Measurements from ENCODE around the gene RAPH1.

RAPH1 gene

GRCh38 chr2:203476881-203477280 lies 58.2 kb downstream of the RAPH1 start:
- Mint-ChIP-seq H3K4me1 (no peaks in the 10 kb centered on the region), H3K36me3 (no peaks in the 10 kb centered on the region), H3K27me3 (peaks cover 11% of the 10 kb centered on the region), H3K9me3 (no peaks in the 10 kb centered on the region), H3K4me3 (no peak overlapping the region), H3K27ac (no peak overlapping the region)
- no peak for ATAC-seq

- no peak overlapping the region for H3K27ac Mint-ChIP-seq
- H3K36me3 Mint-ChIP-seq, result no peaks in the 10 kb centered on the region
- ATAC-seq, result no peak
- no peak overlapping the region for H3K4me3 Mint-ChIP-seq
- H3K9me3 Mint-ChIP-seq, result no peaks in the 10 kb centered on the region
- peaks cover 7% of the 10 kb centered on the region for H3K27me3 Mint-ChIP-seq
- H3K4me1 Mint-ChIP-seq, result no peaks in the 10 kb centered on the region
These were observed 63.8 kb downstream of the RAPH1 start for GRCh38 chr2:203471323-203471722.

GRCh38 chr2:203470371-203470770 lies 64.7 kb downstream of the RAPH1 start:
- no peaks in the 10 kb centered on the region for H3K9me3 Mint-ChIP-seq
- H3K36me3 Mint-ChIP-seq, result no peaks in the 10 kb centered on the region
- H3K27me3 Mint-ChIP-seq, result peaks cover 16% of the 10 kb centered on the region
- no peaks in the 10 kb centered on the region for H3K4me1 Mint-ChIP-seq
- H3K4me3 Mint-ChIP-seq, result no peak overlapping the region
- no peak overlapping the region for H3K27ac Mint-ChIP-seq
- ATAC-seq, result no peak

GRCh38 chr2:203469546-203469945 lies 65.6 kb downstream of the RAPH1 start:
- no peaks in the 10 kb centered on the region for H3K9me3 Mint-ChIP-seq
- no peaks in the 10 kb centered on the region for H3K4me1 Mint-ChIP-seq
- no peak overlapping the region for H3K27ac Mint-ChIP-seq
- no peak overlapping the region for H3K4me3 Mint-ChIP-seq
- H3K36me3 Mint-ChIP-seq, result no peaks in the 10 kb centered on the region
- H3K27me3 Mint-ChIP-seq, result peaks cover 22% of the 10 kb centered on the region
- ATAC-seq, result no peak

- H3K36me3 Mint-ChIP-seq, result no peaks in the 10 kb centered on the region
- no peaks in the 10 kb centered on the region for H3K4me1 Mint-ChIP-seq
- no peak for ATAC-seq
- no peak overlapping the region for H3K4me3 Mint-ChIP-seq
- H3K27me3 Mint-ChIP-seq, result peaks cover 22% of the 10 kb centered on the region
- H3K9me3 Mint-ChIP-seq, result no peaks in the 10 kb centered on the region
- H3K27ac Mint-ChIP-seq, result no peak overlapping the region
These were observed 71.8 kb downstream of the RAPH1 start for GRCh38 chr2:203463266-203463678.

GRCh38 chr2:203462308-203462707 lies 72.8 kb downstream of the RAPH1 start:
- H3K9me3 Mint-ChIP-seq, result no peaks in the 10 kb centered on the region
- no peaks in the 10 kb centered on the region for H3K36me3 Mint-ChIP-seq
- H3K4me1 Mint-ChIP-seq, result no peaks in the 10 kb centered on the region
- no peak overlapping the region for H3K4me3 Mint-ChIP-seq
- no peak for ATAC-seq
- peaks cover 22% of the 10 kb centered on the region for H3K27me3 Mint-ChIP-seq
- H3K27ac Mint-ChIP-seq, result no peak overlapping the region

GRCh38 chr2:203461746-203462145 lies 73.4 kb downstream of the RAPH1 start:
- peaks cover 20% of the 10 kb centered on the region for H3K27me3 Mint-ChIP-seq
- no peak for ATAC-seq
- H3K4me3 Mint-ChIP-seq, result no peak overlapping the region
- H3K4me1 Mint-ChIP-seq, result no peaks in the 10 kb centered on the region
- no peaks in the 10 kb centered on the region for H3K36me3 Mint-ChIP-seq
- H3K9me3 Mint-ChIP-seq, result no peaks in the 10 kb centered on the region
- no peak overlapping the region for H3K27ac Mint-ChIP-seq

GRCh38 chr2:203455209-203455608 lies 79.9 kb downstream of the RAPH1 start:
- H3K9me3 Mint-ChIP-seq, result no peaks in the 10 kb centered on the region
- no peak for ATAC-seq
- no peak overlapping the region for H3K4me3 Mint-ChIP-seq
- no peaks in the 10 kb centered on the region for H3K36me3 Mint-ChIP-seq
- H3K27ac Mint-ChIP-seq, result no peak overlapping the region
- no peaks in the 10 kb centered on the region for H3K27me3 Mint-ChIP-seq
- no peaks in the 10 kb centered on the region for H3K4me1 Mint-ChIP-seq

GRCh38 chr2:203453858-203454451 lies 81.1 kb downstream of the RAPH1 start:
- Mint-ChIP-seq H3K27me3 (no peaks in the 10 kb centered on the region), H3K27ac (no peak overlapping the region), H3K4me1 (no peaks in the 10 kb centered on the region), H3K36me3 (no peaks in the 10 kb centered on the region), H3K9me3 (no peaks in the 10 kb centered on the region), H3K4me3 (no peak overlapping the region)
- ATAC-seq, result peak; percentile 47

- Mint-ChIP-seq H3K36me3 (no peaks in the 10 kb centered on the region), H3K4me1 (no peaks in the 10 kb centered on the region), H3K9me3 (no peaks in the 10 kb centered on the region), H3K27ac (no peak overlapping the region), H3K4me3 (no peak overlapping the region), H3K27me3 (no peaks in the 10 kb centered on the region)
- ATAC-seq, result no peak
These were observed 83.4 kb downstream of the RAPH1 start for GRCh38 chr2:203451689-203452088.

GRCh38 chr2:203451011-203451410 lies 84.1 kb downstream of the RAPH1 start:
- no peaks in the 10 kb centered on the region for H3K27me3 Mint-ChIP-seq
- no peak for ATAC-seq
- no peaks in the 10 kb centered on the region for H3K9me3 Mint-ChIP-seq
- no peaks in the 10 kb centered on the region for H3K36me3 Mint-ChIP-seq
- H3K27ac Mint-ChIP-seq, result no peak overlapping the region
- H3K4me3 Mint-ChIP-seq, result no peak overlapping the region
- no peaks in the 10 kb centered on the region for H3K4me1 Mint-ChIP-seq

- Mint-ChIP-seq H3K27me3 (no peaks in the 10 kb centered on the region), H3K4me3 (no peak overlapping the region), H3K4me1 (no peaks in the 10 kb centered on the region), H3K9me3 (no peaks in the 10 kb centered on the region), H3K36me3 (no peaks in the 10 kb centered on the region), H3K27ac (no peak overlapping the region)
- no peak for ATAC-seq
These were observed 84.5 kb downstream of the RAPH1 start for GRCh38 chr2:203450561-203450960.

- no peaks in the 10 kb centered on the region for H3K36me3 Mint-ChIP-seq
- no peaks in the 10 kb centered on the region for H3K9me3 Mint-ChIP-seq
- H3K27me3 Mint-ChIP-seq, result no peaks in the 10 kb centered on the region
- ATAC-seq, result no peak
- H3K4me1 Mint-ChIP-seq, result no peaks in the 10 kb centered on the region
- H3K27ac Mint-ChIP-seq, result no peak overlapping the region
- H3K4me3 Mint-ChIP-seq, result no peak overlapping the region
These were observed 88.3 kb downstream of the RAPH1 start for GRCh38 chr2:203446780-203447179.

GRCh38 chr2:203446071-203446481 lies 89.0 kb downstream of the RAPH1 start:
- Mint-ChIP-seq H3K9me3 (no peaks in the 10 kb centered on the region), H3K27me3 (no peaks in the 10 kb centered on the region), H3K4me1 (no peaks in the 10 kb centered on the region), H3K27ac (no peak overlapping the region), H3K36me3 (no peaks in the 10 kb centered on the region), H3K4me3 (no peak overlapping the region)
- ATAC-seq, result no peak

- Mint-ChIP-seq H3K36me3 (no peaks in the 10 kb centered on the region), H3K27ac (no peak overlapping the region), H3K4me3 (no peak overlapping the region), H3K9me3 (no peaks in the 10 kb centered on the region), H3K27me3 (no peaks in the 10 kb centered on the region), H3K4me1 (no peaks in the 10 kb centered on the region)
- ATAC-seq, result no peak
These were observed 90.4 kb downstream of the RAPH1 start for GRCh38 chr2:203444738-203445137.

- Mint-ChIP-seq H3K27me3 (no peaks in the 10 kb centered on the region), H3K27ac (no peak overlapping the region), H3K4me3 (no peak overlapping the region), H3K36me3 (no peaks in the 10 kb centered on the region), H3K4me1 (no peaks in the 10 kb centered on the region), H3K9me3 (no peaks in the 10 kb centered on the region)
- ATAC-seq, result no peak
These were observed 92.6 kb downstream of the RAPH1 start for GRCh38 chr2:203442463-203442862.

GRCh38 chr2:203441463-203441862 lies 93.6 kb downstream of the RAPH1 start:
- H3K9me3 Mint-ChIP-seq, result no peaks in the 10 kb centered on the region
- peak; percentile 22 for ATAC-seq
- H3K36me3 Mint-ChIP-seq, result no peaks in the 10 kb centered on the region
- H3K4me1 Mint-ChIP-seq, result no peaks in the 10 kb centered on the region
- no peaks in the 10 kb centered on the region for H3K27me3 Mint-ChIP-seq
- H3K27ac Mint-ChIP-seq, result no peak overlapping the region
- H3K4me3 Mint-ChIP-seq, result no peak overlapping the region
